Measurements from ENCODE around the gene MS4A7.

GRCh38 chr11:60377401-60378136 lies 763 bp upstream of the MS4A7 start:
- TF ChIP-seq CTCF (IDR thresholded peaks at IDR 0.05), result no peak
- TF ChIP-seq EP300 (IDR thresholded peaks at IDR 0.05; ENCODE audit: borderline replicate concordance in 1 of 2, low read depth in 1 of 2, low read length in 1 of 2), result no peak
- TF ChIP-seq POLR2AphosphoS5 (IDR thresholded peaks at IDR 0.05; ENCODE audit: low read depth, low read length), result no peak
- TF ChIP-seq REST (IDR thresholded peaks at IDR 0.05; ENCODE audit: low read depth, low read length), result no peak
- TF ChIP-seq USF2 (IDR thresholded peaks at IDR 0.05; ENCODE audit: borderline replicate concordance, low read depth, low read length), result no peak
- TF ChIP-seq JUND (IDR thresholded peaks at IDR 0.05), result no peak
- TF ChIP-seq RAD21 (IDR thresholded peaks at IDR 0.05; ENCODE audit: low read length), result no peak
- no peak for TF ChIP-seq SMC3 (IDR thresholded peaks at IDR 0.05; ENCODE audit: low read depth, low read length)
- TF ChIP-seq TAF1 (IDR thresholded peaks at IDR 0.05; ENCODE audit: borderline replicate concordance, low read depth, low read length), result no peak
- TF ChIP-seq YY1 (IDR thresholded peaks at IDR 0.05; ENCODE audit: low read depth), result no peak
- TF ChIP-seq SIN3A (IDR thresholded peaks at IDR 0.05; ENCODE audit: borderline replicate concordance, low read depth, low read length), result no peak
- no peak for TF ChIP-seq ELF1 (IDR thresholded peaks at IDR 0.05)
